Osteoblast (primary cell): Measurements from ENCODE around the gene DES. TPM values are rescaled to one million over a fixed set of nuclear protein-coding genes. Genes with fewer than 3 reads are reported as not detected.
A peak's percentile ranks its signal among the peaks of the same experiment; 100 is the strongest.

Experiments
- DNase-seq: peaks from one replicate; pipeline ENCODE4 v3.0.0; 2011; ENCODE audit warnings: low spot score, mixed read lengths; ENCODE audit not compliant: insufficient read length; ENCODE audit errors: missing footprints
- H2AFZ ChIP-seq: 2 replicates; pipeline ENCODE4 v1.6.0; 2011; ENCODE audit warnings: mild to moderate bottlenecking, low read length
- H3K27ac ChIP-seq: 2 replicates; pipeline ENCODE4 v1.5.1; 2011; ENCODE audit warnings: mild to moderate bottlenecking, low read depth, low read length, moderate library complexity
- H3K27me3 ChIP-seq: 2 replicates; pipeline ENCODE4 v1.6.0; 2012; ENCODE audit warnings: mild to moderate bottlenecking, control low read depth, inconsistent platforms, low read length, moderate library complexity; ENCODE audit not compliant: insufficient read depth
- H3K36me3 ChIP-seq: 2 replicates; pipeline ENCODE4 v1.5.1; 2011; ENCODE audit warnings: mild to moderate bottlenecking, low read length, control low read depth, moderate library complexity; ENCODE audit not compliant: insufficient read depth
- H3K4me1 ChIP-seq: 2 replicates; pipeline ENCODE4 v1.5.1; 2011; ENCODE audit warnings: mild to moderate bottlenecking, low read length, control low read depth, moderate library complexity; ENCODE audit not compliant: insufficient read depth
- H3K4me2 ChIP-seq: 2 replicates; pipeline ENCODE4 v1.6.0; 2011; ENCODE audit warnings: mild to moderate bottlenecking, low read length; ENCODE audit not compliant: insufficient read depth
- H3K4me3 ChIP-seq: fragments of 200-600 bp; sonication (generic); 3 replicates; pipeline ENCODE4 v1.5.1; 2012; ENCODE audit warnings: mild to moderate bottlenecking, low read length, inconsistent platforms; ENCODE audit not compliant: insufficient read depth
- H3K79me2 ChIP-seq: 2 replicates; pipeline ENCODE4 v1.6.0; 2012; ENCODE audit warnings: mild to moderate bottlenecking, low read length, control low read depth, inconsistent platforms; ENCODE audit not compliant: insufficient read depth
- H3K9me3 ChIP-seq: 2 replicates; pipeline ENCODE4 v1.5.1; 2011; ENCODE audit warnings: low read depth, low read length, control low read depth
- H4K20me1 ChIP-seq: 2 replicates; pipeline ENCODE4 v1.6.0; 2012; ENCODE audit warnings: mild to moderate bottlenecking, low read length, control low read depth; ENCODE audit not compliant: insufficient read depth
- total RNA-seq: library from RNA; depleted of rRNA; stranded (reverse); fragments of >200 nt; gene quantifications from 2 replicates; pipeline ENCODE4 v1.2.3, GENCODE V29; 2012
- TF ChIP-seq, protein P1 (sequence below): IDR thresholded peaks from 2 replicates; pipeline ENCODE4 v1.5.1; 2011; ENCODE audit warnings: mild to moderate bottlenecking, low read depth, low read length, moderate library complexity; ENCODE audit errors: extremely low read depth

The DES gene
- total RNA-seq, 1 donor, result 0.72 TPM

DNA sequence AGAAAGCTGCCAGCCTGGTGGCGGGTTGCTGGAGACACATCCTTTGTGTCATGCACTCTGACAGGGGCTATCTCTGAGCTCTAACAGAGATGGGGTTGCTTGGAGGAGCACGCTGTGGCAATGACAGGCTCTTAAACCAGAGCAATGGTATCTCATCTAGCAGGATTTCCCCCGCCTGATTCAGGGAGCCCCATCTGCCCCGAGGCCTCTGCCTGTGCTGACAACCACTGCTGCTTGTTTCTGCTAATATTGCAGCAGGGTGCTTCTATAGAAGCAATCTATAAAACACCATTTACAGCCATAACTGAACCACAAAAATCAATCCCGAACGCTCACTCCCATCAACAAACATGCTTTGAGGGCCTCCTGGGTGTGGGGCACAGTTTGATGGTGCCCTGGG is 17.6 kb upstream of the DES start:
- no peaks in the 10 kb centered on the region for H3K9me3 ChIP-seq
- H4K20me1 ChIP-seq, result no peaks in the 10 kb centered on the region
- H3K79me2 ChIP-seq, result no peaks in the 10 kb centered on the region
- no peak overlapping the region for H3K27ac ChIP-seq
- no peak for DNase-seq
- no peaks in the 10 kb centered on the region for H3K27me3 ChIP-seq
- no peak overlapping the region for H3K4me3 ChIP-seq
- TF ChIP-seq, protein P1, sequence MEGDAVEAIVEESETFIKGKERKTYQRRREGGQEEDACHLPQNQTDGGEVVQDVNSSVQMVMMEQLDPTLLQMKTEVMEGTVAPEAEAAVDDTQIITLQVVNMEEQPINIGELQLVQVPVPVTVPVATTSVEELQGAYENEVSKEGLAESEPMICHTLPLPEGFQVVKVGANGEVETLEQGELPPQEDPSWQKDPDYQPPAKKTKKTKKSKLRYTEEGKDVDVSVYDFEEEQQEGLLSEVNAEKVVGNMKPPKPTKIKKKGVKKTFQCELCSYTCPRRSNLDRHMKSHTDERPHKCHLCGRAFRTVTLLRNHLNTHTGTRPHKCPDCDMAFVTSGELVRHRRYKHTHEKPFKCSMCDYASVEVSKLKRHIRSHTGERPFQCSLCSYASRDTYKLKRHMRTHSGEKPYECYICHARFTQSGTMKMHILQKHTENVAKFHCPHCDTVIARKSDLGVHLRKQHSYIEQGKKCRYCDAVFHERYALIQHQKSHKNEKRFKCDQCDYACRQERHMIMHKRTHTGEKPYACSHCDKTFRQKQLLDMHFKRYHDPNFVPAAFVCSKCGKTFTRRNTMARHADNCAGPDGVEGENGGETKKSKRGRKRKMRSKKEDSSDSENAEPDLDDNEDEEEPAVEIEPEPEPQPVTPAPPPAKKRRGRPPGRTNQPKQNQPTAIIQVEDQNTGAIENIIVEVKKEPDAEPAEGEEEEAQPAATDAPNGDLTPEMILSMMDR, result no peak
- H2AFZ ChIP-seq, result no peak overlapping the region
- peaks cover 16% of the 10 kb centered on the region for H3K4me1 ChIP-seq
- H3K36me3 ChIP-seq, result no peaks in the 10 kb centered on the region
- no peak overlapping the region for H3K4me2 ChIP-seq

DNA sequence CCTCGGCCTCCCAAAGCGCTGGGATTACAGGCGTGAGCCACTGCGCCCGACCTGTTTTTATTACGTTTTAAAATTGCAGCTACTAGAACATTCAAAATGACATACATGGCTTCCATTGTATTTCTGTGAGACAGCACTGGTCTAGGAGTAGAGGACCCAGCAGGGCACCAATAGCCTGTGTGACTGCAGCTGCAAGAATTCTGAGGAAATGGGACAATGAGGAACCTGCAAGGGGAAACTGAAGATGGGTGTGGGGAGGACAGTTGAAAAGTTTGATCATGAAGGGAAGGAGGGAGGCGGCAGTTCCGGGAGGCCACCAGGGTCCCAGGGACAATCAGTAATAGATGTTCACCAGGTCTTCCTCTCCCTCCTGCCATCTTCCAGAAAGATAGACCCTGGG is 16.6 kb upstream of the DES start:
- Histone ChIP-seq H3K4me1 (peaks cover 22% of the 10 kb centered on the region), H3K79me2 (no peaks in the 10 kb centered on the region), H3K4me3 (no peak overlapping the region), H4K20me1 (no peaks in the 10 kb centered on the region), H3K4me2 (no peak overlapping the region), H3K27me3 (no peaks in the 10 kb centered on the region), H3K27ac (no peak overlapping the region), H3K9me3 (no peaks in the 10 kb centered on the region), H2AFZ (no peak overlapping the region), H3K36me3 (no peaks in the 10 kb centered on the region)
- peak; percentile 37 for DNase-seq
- TF ChIP-seq, protein P1, result no peak

DNA sequence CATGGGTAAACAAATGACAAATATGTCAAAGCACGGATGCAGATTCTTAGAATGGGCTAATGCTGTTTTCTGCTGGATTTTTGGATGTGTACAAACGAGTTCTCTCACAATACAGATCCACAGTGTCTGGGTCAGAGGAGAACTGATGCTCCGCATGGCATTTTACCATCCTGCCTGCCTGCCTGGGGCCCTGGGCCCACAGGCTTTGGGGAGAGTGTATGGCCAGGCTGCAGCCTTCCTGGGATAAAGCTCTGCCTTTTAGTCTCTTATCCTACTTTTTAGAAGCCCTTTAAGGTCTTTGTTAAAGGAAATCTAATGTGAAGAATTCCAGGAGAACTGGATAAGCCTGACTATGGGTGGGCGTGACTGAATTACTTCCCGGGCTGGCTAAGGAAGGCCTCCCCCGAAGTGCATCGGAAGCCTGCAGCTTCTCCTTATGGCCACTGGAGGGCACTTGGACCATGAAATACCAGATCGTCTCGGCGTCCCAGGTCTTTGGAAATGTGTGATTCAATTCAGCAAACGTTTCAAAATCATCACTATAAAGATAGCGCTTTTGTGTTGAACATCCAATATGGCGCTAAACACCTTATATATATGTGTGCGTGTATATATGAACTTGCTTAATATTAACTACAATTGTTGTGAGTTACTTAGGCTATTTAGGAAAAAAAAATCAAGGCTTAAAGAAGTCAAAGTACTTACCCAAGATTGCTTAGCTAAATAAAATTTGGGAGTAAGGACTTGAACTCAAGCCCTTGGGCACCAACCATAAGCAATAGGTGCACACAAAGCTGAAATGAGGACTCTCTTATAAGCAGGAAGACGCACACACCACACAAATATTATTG is 15.3 kb upstream of the DES start:
- H3K4me1 ChIP-seq, result peaks cover 28% of the 10 kb centered on the region
- H2AFZ ChIP-seq, result no peak overlapping the region
- no peak overlapping the region for H3K4me3 ChIP-seq
- H3K27me3 ChIP-seq, result no peaks in the 10 kb centered on the region
- H4K20me1 ChIP-seq, result no peaks in the 10 kb centered on the region
- TF ChIP-seq, protein P1, result peak; percentile 99
- H3K4me2 ChIP-seq, result no peak overlapping the region
- H3K27ac ChIP-seq, result no peak overlapping the region
- no peaks in the 10 kb centered on the region for H3K36me3 ChIP-seq
- no peaks in the 10 kb centered on the region for H3K9me3 ChIP-seq
- DNase-seq, result peak; percentile 95
- H3K79me2 ChIP-seq, result no peaks in the 10 kb centered on the region

DNA sequence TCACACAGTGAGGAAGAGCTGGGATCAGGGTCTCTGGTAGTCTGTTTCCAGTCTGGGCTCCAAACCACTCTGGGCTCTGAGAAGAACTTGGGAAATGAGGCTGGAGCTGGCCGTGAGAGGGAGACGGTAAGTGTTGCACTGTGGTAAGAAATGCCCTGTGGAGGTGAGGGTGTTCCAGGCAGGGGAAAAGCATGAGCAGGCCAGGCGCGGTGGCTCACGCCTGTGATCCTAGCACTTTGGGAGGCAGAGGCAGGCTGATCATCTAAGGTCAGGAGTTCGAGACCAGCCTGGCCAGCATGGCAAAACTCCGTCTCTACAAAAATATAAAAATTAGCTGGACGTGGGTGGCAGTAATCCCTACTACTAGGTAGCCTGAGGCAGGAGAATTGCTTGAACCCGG is 14.3 kb upstream of the DES start:
- Histone ChIP-seq H4K20me1 (no peaks in the 10 kb centered on the region), H3K79me2 (no peaks in the 10 kb centered on the region), H3K36me3 (no peaks in the 10 kb centered on the region), H3K4me3 (no peak overlapping the region), H3K4me1 (peaks cover 27% of the 10 kb centered on the region), H3K9me3 (no peaks in the 10 kb centered on the region), H2AFZ (no peak overlapping the region), H3K4me2 (no peak overlapping the region), H3K27me3 (no peaks in the 10 kb centered on the region), H3K27ac (no peak overlapping the region)
- TF ChIP-seq, protein P1, result no peak
- no peak for DNase-seq
